Neural progenitor cell (in vitro differentiated cells): ENCODE data around the gene DAPK2.

ENCODE experiments used
- CTCF ChIP-seq: fragments of 200-600 bp; sonication (generic); IDR thresholded peaks from 2 replicates; pipeline ENCODE4 v1.5.1; 2017; ENCODE audit warnings: antibody characterized with exemption, mild to moderate bottlenecking
- EZH2 ChIP-seq: fragments of 200-600 bp; sonication (generic); IDR thresholded peaks from 2 replicates; pipeline ENCODE4 v1.6.1; 2017; ENCODE audit warnings: antibody characterized with exemption, mild to moderate bottlenecking, moderate library complexity
- EZH2phosphoT487 ChIP-seq: fragments of 200-600 bp; sonication (generic); IDR thresholded peaks from 2 replicates; pipeline ENCODE4 v1.6.1; 2017; ENCODE audit warnings: antibody characterized with exemption

- no peak for TF ChIP-seq CTCF
- no peak for TF ChIP-seq EZH2
- no peak for TF ChIP-seq EZH2phosphoT487
These were observed 24.9 kb upstream of the DAPK2 start for GRCh38 chr15:64070965-64071851.
